ENCODE measurements around the gene UNC5C. TPM values are rescaled to one million over a fixed set of nuclear protein-coding genes. Genes with fewer than 3 reads are reported as not detected.

Gene UNC5C
- total RNA-seq, 2 donors from 2014 or later = 5.3 to 10.0 TPM

DNA sequence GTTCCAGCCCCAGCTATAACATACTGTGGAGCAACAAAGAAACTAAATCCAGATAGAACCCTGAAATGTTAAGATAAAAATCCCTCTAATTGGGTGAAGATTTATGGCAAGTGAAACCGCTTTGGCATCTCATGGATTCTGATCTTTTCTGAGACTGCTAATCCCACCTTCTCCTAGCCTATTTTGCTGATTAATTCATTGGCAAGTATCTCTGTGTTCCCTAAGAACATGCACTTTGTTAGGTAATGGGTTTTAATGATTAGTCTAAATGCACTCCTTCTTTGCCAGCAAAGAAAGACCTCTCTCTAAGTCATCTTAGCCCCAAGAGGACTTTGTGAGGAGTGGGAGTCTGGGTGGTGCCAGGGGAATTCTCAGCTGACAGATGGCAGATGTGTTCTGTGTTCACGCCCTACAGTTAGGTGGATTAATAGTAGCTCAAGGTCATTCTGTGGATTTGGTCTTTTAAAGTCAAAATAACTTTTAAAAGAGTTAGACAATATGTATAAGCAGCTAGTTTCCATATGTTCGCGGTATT is 171.3 kb downstream of the UNC5C start:
- no peaks in the 10 kb centered on the region for H3K9me3 ChIP-seq
- TF ChIP-seq, protein P1, sequence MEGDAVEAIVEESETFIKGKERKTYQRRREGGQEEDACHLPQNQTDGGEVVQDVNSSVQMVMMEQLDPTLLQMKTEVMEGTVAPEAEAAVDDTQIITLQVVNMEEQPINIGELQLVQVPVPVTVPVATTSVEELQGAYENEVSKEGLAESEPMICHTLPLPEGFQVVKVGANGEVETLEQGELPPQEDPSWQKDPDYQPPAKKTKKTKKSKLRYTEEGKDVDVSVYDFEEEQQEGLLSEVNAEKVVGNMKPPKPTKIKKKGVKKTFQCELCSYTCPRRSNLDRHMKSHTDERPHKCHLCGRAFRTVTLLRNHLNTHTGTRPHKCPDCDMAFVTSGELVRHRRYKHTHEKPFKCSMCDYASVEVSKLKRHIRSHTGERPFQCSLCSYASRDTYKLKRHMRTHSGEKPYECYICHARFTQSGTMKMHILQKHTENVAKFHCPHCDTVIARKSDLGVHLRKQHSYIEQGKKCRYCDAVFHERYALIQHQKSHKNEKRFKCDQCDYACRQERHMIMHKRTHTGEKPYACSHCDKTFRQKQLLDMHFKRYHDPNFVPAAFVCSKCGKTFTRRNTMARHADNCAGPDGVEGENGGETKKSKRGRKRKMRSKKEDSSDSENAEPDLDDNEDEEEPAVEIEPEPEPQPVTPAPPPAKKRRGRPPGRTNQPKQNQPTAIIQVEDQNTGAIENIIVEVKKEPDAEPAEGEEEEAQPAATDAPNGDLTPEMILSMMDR (IDR thresholded peaks at IDR 0.05) = no peak

DNA sequence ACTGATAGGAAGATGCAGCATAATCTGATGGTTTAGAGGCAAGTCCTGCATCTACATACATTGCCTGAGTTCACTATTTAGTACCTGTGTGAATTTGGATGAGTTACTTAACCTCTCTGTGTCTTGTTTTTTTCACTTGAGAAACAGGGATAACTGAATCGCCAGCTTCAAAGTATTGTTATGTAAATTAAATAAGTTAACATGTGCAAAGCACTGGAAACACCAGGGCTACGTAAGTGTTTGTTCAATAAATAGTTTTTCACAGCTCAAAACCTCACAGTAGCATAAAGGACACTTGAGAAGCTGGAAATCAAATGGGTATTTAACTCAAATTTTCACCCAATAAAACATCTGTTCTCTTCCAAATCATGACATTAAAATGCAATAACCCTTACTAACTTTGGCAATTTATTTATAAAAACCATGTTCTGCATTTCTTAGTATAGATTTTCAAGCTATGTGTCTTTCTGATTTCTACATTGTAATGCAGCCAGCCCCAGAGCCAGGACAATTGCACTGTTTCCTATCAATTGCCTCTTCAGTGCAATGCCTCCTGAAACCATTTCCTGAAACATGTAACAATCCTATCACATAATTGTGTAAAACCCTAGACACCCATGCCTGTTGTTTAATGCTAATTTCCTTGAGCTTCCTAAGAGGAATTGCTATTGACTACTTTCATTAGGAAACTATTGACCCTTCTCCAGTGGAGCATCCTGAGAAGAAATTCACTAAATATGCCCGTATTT is 177.1 kb downstream of the UNC5C start:
- H3K27me3 ChIP-seq (replicated peaks; ENCODE audit: insufficient read depth) = no peaks in the 10 kb centered on the region
- TF ChIP-seq, protein P1 (IDR thresholded peaks at IDR 0.05) = no peak
- no peak for ATAC-seq (ENCODE audit: insufficient number of reproducible peaks, low FRiP score, low read depth)

More for the DNA sequence above, 171.3 kb downstream of the UNC5C start:
- no peak for DNase-seq (ENCODE audit: low spot score)
- Histone ChIP-seq H3K4me3 (no peak overlapping the region), H3K27ac (no peak overlapping the region), H3K36me3 (no peaks in the 10 kb centered on the region), H3K27me3 (replicated peaks; ENCODE audit: insufficient read depth) (no peaks in the 10 kb centered on the region), H3K4me1 (ENCODE audit: control insufficient read depth in 1 of 2, low read depth in 2 of 2) (no peaks in the 10 kb centered on the region)
- no peak for ATAC-seq (ENCODE audit: insufficient number of reproducible peaks, low FRiP score, low read depth)

DNA sequence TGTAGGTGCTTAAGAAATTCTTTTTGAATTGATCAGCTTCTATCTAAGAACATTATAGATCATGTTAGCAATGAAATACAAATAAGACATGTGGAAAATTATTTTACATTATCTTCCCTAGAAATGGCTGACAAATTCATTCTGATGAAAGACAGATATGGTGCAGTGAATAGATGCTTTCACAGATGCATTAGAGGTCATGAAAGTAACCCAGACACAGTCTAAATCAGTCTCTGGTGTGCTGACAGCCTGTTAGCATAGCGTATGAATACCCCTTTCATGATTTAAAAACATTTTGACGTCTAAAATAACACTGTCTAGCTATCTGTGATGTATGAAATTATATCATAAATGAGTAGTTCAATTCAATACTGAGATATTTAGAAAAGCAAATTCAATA is 180.9 kb downstream of the UNC5C start:
- peaks cover 0 to 16% of the 10 kb centered on the region in 2 donors for H3K4me1 ChIP-seq (ENCODE audit: control insufficient read depth in 1 of 2, low read depth in 2 of 2)
- H3K27ac ChIP-seq = no peak overlapping the region
- H3K27me3 ChIP-seq (replicated peaks; ENCODE audit: insufficient read depth) = no peaks in the 10 kb centered on the region
- ATAC-seq (ENCODE audit: insufficient number of reproducible peaks, low FRiP score, low read depth) (no peak), DNase-seq (ENCODE audit: low spot score) (no peak)
- H3K9me3 ChIP-seq = no peaks in the 10 kb centered on the region
- TF ChIP-seq, protein P1 (IDR thresholded peaks at IDR 0.05) = no peak
- H3K4me3 ChIP-seq = no peak overlapping the region
- H3K36me3 ChIP-seq = no peaks in the 10 kb centered on the region

More for the DNA sequence above, 177.1 kb downstream of the UNC5C start:
- DNase-seq (ENCODE audit: low spot score) = no peak
- Histone ChIP-seq H3K36me3 (no peaks in the 10 kb centered on the region), H3K9me3 (no peaks in the 10 kb centered on the region), H3K4me1 (ENCODE audit: control insufficient read depth in 1 of 2, low read depth in 2 of 2) (no peaks in the 10 kb centered on the region), H3K27ac (no peak overlapping the region), H3K4me3 (no peak overlapping the region)

- H3K36me3 ChIP-seq = no peaks in the 10 kb centered on the region
- no peak overlapping the region for H3K27ac ChIP-seq
- H3K4me1 ChIP-seq (ENCODE audit: control insufficient read depth in 1 of 2, low read depth in 2 of 2) = peaks cover 0 to 24% of the 10 kb centered on the region in 2 donors
- no peaks in the 10 kb centered on the region for H3K27me3 ChIP-seq (replicated peaks; ENCODE audit: insufficient read depth)
- TF ChIP-seq, protein P1 (IDR thresholded peaks at IDR 0.05) = no peak
- H3K4me3 ChIP-seq = no peak overlapping the region
- ATAC-seq (ENCODE audit: insufficient number of reproducible peaks, low FRiP score, low read depth) (no peak), DNase-seq (ENCODE audit: low spot score) (no peak)
- no peaks in the 10 kb centered on the region for H3K9me3 ChIP-seq
Measured at GRCh38 chr4:95363966-95364365, 184.8 kb downstream of the UNC5C start.

DNA sequence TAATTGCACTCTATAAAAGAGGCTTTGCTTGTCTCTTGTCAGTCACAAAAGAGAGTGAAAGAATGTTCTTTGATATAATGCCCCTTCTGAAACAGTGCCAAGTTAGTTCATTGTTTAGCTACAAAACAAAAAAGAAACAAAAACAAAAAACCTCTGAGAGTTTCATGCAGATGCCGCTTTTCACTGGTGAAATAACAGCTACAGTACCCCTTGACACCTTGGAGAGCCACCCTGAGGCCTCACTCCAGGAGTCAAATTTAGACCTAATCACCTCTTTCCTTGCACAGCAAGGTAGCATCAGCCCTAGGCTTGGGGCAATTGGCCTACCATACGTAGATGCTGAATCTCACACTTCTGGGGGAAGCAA is 185.2 kb downstream of the UNC5C start:
- H3K4me1 ChIP-seq (ENCODE audit: control insufficient read depth in 1 of 2, low read depth in 2 of 2) = peaks cover 0 to 24% of the 10 kb centered on the region in 2 donors
- TF ChIP-seq, protein P1 (IDR thresholded peaks at IDR 0.05) = no peak
- DNase-seq (ENCODE audit: low spot score) = no peak
- H3K4me3 ChIP-seq = no peak overlapping the region
- no peak for ATAC-seq (ENCODE audit: insufficient number of reproducible peaks, low FRiP score, low read depth)
- no peak overlapping the region for H3K27ac ChIP-seq
- no peaks in the 10 kb centered on the region for H3K27me3 ChIP-seq (replicated peaks; ENCODE audit: insufficient read depth)
- H3K36me3 ChIP-seq = no peaks in the 10 kb centered on the region
- H3K9me3 ChIP-seq = no peaks in the 10 kb centered on the region

Data from thoracic aorta (tissue), 2 donors.